Loucy (cell line): ENCODE data around the gene SHISA4.

Source experiments
- H2AFZ ChIP-seq: fragments of 200-600 bp; sonication (generic); 2 replicates; pipeline ENCODE4 v1.6.0; 2016; ENCODE audit warnings: antibody characterized with exemption, mild to moderate bottlenecking, low read length, moderate library complexity
- H3F3A ChIP-seq: fragments of 200-600 bp; 2 replicates; pipeline ENCODE4 v1.6.0; 2016; ENCODE audit warnings: antibody characterized with exemption, low read depth, mild to moderate bottlenecking
- H3K27me3 ChIP-seq: fragments of 200-600 bp; sonication (generic); 2 replicates; pipeline ENCODE4 v1.6.1; 2014; ENCODE audit warnings: low read length, mild to moderate bottlenecking; ENCODE audit not compliant: insufficient read depth, poor library complexity, severe bottlenecking
- H3K36me3 ChIP-seq: fragments of 200-600 bp; sonication (generic); 2 replicates; pipeline ENCODE4 v1.6.1; 2016; ENCODE audit warnings: low read length; ENCODE audit not compliant: insufficient read depth
- H3K4me1 ChIP-seq: fragments of 200-600 bp; sonication (generic); 2 replicates; pipeline ENCODE4 v1.5.1; 2014; ENCODE audit warnings: low read length, mild to moderate bottlenecking; ENCODE audit not compliant: insufficient read depth, poor library complexity, severe bottlenecking
- H3K4me2 ChIP-seq: fragments of 200-600 bp; sonication (generic); 2 replicates; pipeline ENCODE4 v1.6.0; 2014; ENCODE audit warnings: antibody characterized with exemption, low read length, low read depth, mild to moderate bottlenecking; ENCODE audit not compliant: poor library complexity, severe bottlenecking
- H3K4me3 ChIP-seq: fragments of 200-600 bp; sonication (generic); 2 replicates; pipeline ENCODE4 v1.5.1; 2014; ENCODE audit warnings: low read length, mild to moderate bottlenecking, mixed read lengths; ENCODE audit not compliant: poor library complexity, severe bottlenecking
- H3K79me2 ChIP-seq: fragments of 200-600 bp; sonication (generic); 2 replicates; pipeline ENCODE4 v1.6.1; 2014; ENCODE audit warnings: low read length; ENCODE audit not compliant: insufficient read depth
- H3K9ac ChIP-seq: fragments of 200-600 bp; sonication (generic); 2 replicates; pipeline ENCODE4 v1.6.0; 2014; ENCODE audit warnings: mild to moderate bottlenecking, low read depth, low read length, moderate library complexity; ENCODE audit not compliant: poor library complexity, severe bottlenecking
- H3K9me2 ChIP-seq: fragments of 200-600 bp; sonication (generic); replicated peaks from 2 replicates; pipeline ENCODE4 v1.6.1; 2016; ENCODE audit warnings: low read depth, low read length, mixed read lengths
- H3K9me3 ChIP-seq: fragments of 200-600 bp; sonication (generic); 2 replicates; pipeline ENCODE4 v1.6.1; 2014; ENCODE audit warnings: mild to moderate bottlenecking, antibody characterized with exemption, low read length, low read depth; ENCODE audit not compliant: insufficient read depth
- H4K20me1 ChIP-seq: fragments of 200-600 bp; sonication (generic); 2 replicates; pipeline ENCODE4 v1.6.0; 2014; ENCODE audit warnings: antibody characterized with exemption, low read length, mild to moderate bottlenecking; ENCODE audit not compliant: insufficient read depth, poor library complexity, severe bottlenecking
- EZH2phosphoT487 ChIP-seq: fragments of 200-600 bp; IDR thresholded peaks from 2 replicates; pipeline ENCODE4 v1.6.1; 2018; ENCODE audit warnings: antibody characterized with exemption, mild to moderate bottlenecking, moderate library complexity, borderline replicate concordance
- TF ChIP-seq, protein P1 (sequence below): fragments of 200-600 bp; sonication (generic); conservative IDR thresholded peaks from 2 replicates; pipeline ENCODE4 v1.5.1; 2014; ENCODE audit warnings: mild to moderate bottlenecking, antibody characterized with exemption, low read length

The SHISA4 gene

GRCh38 chr1:201912832-201913231 is 24.1 kb downstream of the SHISA4 start:
- no peak overlapping the region for H3K4me3 ChIP-seq

DNA sequence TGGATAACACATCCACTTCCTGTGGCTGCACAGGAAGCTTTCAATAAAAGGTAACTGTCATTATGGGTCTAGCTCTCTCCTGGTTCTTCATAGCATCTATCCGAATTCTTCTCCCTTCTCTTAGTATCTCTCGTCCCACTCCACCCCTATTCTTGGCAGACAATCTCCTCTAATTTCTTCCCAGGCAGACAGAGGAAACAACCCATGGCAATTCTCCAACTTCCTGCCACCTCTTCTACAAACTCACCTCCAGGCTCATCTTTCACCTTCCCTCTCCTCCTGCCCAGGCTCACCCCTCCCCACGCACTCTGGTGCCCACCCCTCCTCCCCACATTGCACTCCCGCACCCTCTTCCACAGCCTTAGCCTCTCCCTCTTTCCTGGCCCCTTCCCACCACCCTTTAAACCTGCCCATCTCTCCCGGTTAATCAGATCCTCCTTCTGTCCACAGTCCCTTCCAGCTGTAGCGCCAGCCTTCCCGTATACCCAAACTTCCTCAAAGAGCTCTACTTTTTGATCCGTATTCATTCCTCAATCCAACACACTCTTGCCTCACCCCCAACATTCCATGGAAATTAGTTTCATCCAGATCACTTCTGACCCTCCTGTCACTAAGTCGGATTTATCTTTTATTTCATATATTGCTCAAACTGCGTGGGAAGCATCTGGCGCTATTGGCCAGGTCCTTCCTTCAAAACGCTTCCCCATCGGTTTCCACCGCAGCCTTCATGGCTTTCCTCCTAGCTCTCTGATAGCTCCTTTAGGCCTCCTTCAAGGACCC is 25.9 kb downstream of the SHISA4 start:
- no peaks in the 10 kb centered on the region for H3K9me3 ChIP-seq
- no peaks in the 10 kb centered on the region for H4K20me1 ChIP-seq
- no peaks in the 10 kb centered on the region for H3K27me3 ChIP-seq
- H3K4me3 ChIP-seq = no peak overlapping the region
- H3K4me1 ChIP-seq = peaks cover 11% of the 10 kb centered on the region
- peak overlapping the region; percentile 7; the same call in 1 of the 2 replicates for H2AFZ ChIP-seq
- no peaks in the 10 kb centered on the region for H3K79me2 ChIP-seq
- TF ChIP-seq, protein P1, sequence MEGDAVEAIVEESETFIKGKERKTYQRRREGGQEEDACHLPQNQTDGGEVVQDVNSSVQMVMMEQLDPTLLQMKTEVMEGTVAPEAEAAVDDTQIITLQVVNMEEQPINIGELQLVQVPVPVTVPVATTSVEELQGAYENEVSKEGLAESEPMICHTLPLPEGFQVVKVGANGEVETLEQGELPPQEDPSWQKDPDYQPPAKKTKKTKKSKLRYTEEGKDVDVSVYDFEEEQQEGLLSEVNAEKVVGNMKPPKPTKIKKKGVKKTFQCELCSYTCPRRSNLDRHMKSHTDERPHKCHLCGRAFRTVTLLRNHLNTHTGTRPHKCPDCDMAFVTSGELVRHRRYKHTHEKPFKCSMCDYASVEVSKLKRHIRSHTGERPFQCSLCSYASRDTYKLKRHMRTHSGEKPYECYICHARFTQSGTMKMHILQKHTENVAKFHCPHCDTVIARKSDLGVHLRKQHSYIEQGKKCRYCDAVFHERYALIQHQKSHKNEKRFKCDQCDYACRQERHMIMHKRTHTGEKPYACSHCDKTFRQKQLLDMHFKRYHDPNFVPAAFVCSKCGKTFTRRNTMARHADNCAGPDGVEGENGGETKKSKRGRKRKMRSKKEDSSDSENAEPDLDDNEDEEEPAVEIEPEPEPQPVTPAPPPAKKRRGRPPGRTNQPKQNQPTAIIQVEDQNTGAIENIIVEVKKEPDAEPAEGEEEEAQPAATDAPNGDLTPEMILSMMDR = no peak
- TF ChIP-seq EZH2phosphoT487 = no peak
- no peak overlapping the region for H3K9ac ChIP-seq
- no peaks in the 10 kb centered on the region for H3K9me2 ChIP-seq
- H3F3A ChIP-seq = no peaks in the 10 kb centered on the region
- no peak overlapping the region for H3K4me2 ChIP-seq
- no peaks in the 10 kb centered on the region for H3K36me3 ChIP-seq

More at GRCh38 chr1:201912832-201913231, 24.1 kb downstream of the SHISA4 start:
- Histone ChIP-seq H3K79me2 (no peaks in the 10 kb centered on the region), H3K36me3 (no peaks in the 10 kb centered on the region), H3K27me3 (no peaks in the 10 kb centered on the region), H3K4me1 (peaks cover 11% of the 10 kb centered on the region), H2AFZ (no peak overlapping the region), H3K4me2 (no peak overlapping the region), H3K9me3 (no peaks in the 10 kb centered on the region), H3K9ac (no peak overlapping the region), H4K20me1 (no peaks in the 10 kb centered on the region), H3F3A (no peaks in the 10 kb centered on the region), H3K9me2 (no peaks in the 10 kb centered on the region)
- no peak for TF ChIP-seq EZH2phosphoT487
- TF ChIP-seq, protein P1 = no peak

DNA sequence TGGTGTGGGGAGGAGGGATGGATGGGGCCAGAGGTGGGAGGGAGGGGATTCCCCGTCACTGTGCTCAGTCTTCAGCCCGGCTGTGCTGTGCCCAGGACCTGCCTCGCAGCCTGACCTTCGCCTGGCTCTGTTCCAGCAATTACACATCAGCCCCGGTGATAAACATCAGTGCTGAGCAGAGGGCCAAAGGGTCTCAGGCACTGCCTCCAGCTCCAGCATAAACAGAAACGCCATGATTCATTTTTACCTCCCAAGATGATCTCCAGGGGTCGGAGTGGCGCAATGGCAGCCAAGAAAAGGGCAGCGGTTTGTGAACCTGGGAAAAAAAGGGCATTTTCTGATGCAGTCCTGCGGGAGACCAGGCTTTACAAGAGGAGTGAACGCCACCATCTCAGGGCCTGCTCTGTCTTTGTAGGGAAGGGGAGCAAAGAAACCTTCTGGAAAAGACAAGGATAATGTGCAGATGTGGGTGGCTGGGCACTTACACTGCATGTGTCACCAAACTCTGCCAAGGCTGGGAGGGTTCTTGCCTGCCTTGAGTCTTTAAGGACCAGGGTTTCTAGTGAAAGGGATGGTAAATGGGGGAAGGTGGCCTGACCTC is 28.1 kb downstream of the SHISA4 start:
- peaks cover 11% of the 10 kb centered on the region for H3K4me1 ChIP-seq
- no peaks in the 10 kb centered on the region for H3K9me2 ChIP-seq
- H4K20me1 ChIP-seq = no peaks in the 10 kb centered on the region
- H2AFZ ChIP-seq = no peak overlapping the region
- H3K9ac ChIP-seq = no peak overlapping the region
- TF ChIP-seq, protein P1 = no peak
- no peak for TF ChIP-seq EZH2phosphoT487
- no peaks in the 10 kb centered on the region for H3K36me3 ChIP-seq
- H3K79me2 ChIP-seq = no peaks in the 10 kb centered on the region
- no peak overlapping the region for H3K4me2 ChIP-seq
- no peaks in the 10 kb centered on the region for H3F3A ChIP-seq
- no peak overlapping the region for H3K4me3 ChIP-seq
- H3K27me3 ChIP-seq = no peaks in the 10 kb centered on the region
- H3K9me3 ChIP-seq = no peaks in the 10 kb centered on the region
